GM21619 (cell line): Measurements from ENCODE around the gene CDHR3.

Experiments
- ATAC-seq: cut with Tn5 transposase; IDR thresholded peaks from one replicate; pipeline ENCODE4 v1.9.1; 2021; ENCODE audit not compliant: unreplicated experiment

CDHR3 gene

DNA sequence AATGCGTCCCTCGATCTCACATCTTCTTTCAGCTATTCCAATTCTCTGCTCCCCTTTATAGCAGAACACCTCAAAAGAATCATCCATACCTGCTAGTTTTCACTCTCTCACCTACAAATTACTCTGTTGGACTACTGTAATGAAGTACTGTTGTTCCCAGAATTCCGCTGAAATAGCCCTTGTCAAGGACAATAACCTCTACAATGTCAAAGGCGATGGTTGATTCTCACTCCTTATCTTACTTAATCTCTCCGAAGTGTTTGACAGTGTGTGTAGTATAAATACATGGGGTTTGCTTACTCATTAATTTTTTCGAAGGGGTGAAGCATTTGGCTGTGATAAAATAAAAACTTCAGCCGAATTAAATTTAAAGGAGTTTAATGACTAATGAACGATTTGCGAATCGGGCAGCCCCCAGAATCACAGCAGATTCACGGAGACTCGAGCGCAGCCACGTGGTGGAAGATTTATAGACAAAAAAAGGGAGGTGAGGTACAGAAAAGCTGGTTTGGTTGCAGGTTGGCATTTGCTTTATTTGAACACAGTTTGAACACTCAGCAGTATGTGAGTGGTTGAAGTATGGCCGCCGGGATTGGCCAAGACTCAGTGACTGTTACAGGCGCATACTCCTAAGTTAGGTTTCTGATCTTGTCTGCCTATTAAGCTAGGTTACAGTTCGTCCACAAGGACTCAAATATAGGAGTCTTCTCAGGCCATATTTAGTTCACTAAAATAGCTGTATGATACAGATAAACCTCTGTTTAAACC is 119.2 kb downstream of the CDHR3 start:
- no peak for ATAC-seq
